Calu3 (cell line): ENCODE measurements around the gene RXRG. TPM values are rescaled to one million over a fixed set of nuclear protein-coding genes. Genes with fewer than 3 reads are reported as not detected.

Source experiments
- BruUV-seq: library from RNA; stranded (reverse); fragments of 400-500 nt; replicated peaks from 2 replicates; lab custom pipeline; 2021; lab: Mats Ljungman, UMichigan
- CTCF ChIA-PET: fragments of 300-600 bp; sonication (Branson Sonifier 250); formaldehyde crosslinking; loops from one replicate; lab custom pipeline; 2022; ENCODE audit warnings: antibody characterized with exemption; lab: Charles Lee
- DNase-seq: peaks from one replicate; pipeline ENCODE4 v3.0.0; 2022
- H3K27ac Mint-ChIP-seq: one replicate; pipeline ENCODE4 v1.8.0; 2022; ENCODE audit warnings: mixed read lengths; ENCODE audit not compliant: unreplicated experiment
- H3K27me3 Mint-ChIP-seq: one replicate; pipeline ENCODE4 v1.8.0; 2022; ENCODE audit warnings: mixed read lengths; ENCODE audit not compliant: unreplicated experiment
- H3K36me3 Mint-ChIP-seq: one replicate; pipeline ENCODE4 v1.8.0; 2022; ENCODE audit warnings: mild to moderate bottlenecking, moderate library complexity, mixed read lengths; ENCODE audit not compliant: insufficient read depth, unreplicated experiment
- H3K4me1 Mint-ChIP-seq: one replicate; pipeline ENCODE4 v1.8.0; 2022; ENCODE audit warnings: mild to moderate bottlenecking, low read depth, mixed read lengths; ENCODE audit not compliant: unreplicated experiment
- H3K4me3 Mint-ChIP-seq: one replicate; pipeline ENCODE4 v1.8.0; 2022; ENCODE audit warnings: mild to moderate bottlenecking, low read depth, moderate library complexity, mixed read lengths; ENCODE audit not compliant: unreplicated experiment
- H3K9me3 Mint-ChIP-seq: one replicate; pipeline ENCODE4 v1.8.0; 2022; ENCODE audit warnings: low read depth, mixed read lengths; ENCODE audit not compliant: unreplicated experiment
- CTCF ChIP-seq: fragments of 200-600 bp; IDR thresholded peaks from one replicate; pipeline ENCODE4 v1.8.0; 2022; ENCODE audit warnings: antibody characterized with exemption; ENCODE audit not compliant: unreplicated experiment
- intact Hi-C: fragments of 100-400 bp; cut with micrococcal nuclease; formaldehyde crosslinking; loops from one replicate; pipeline ENCODE4 v1.10.0; 2022; ENCODE audit not compliant: unreplicated experiment
- total RNA-seq: library from RNA; stranded (reverse); gene quantifications from 2 replicates; pipeline ENCODE4 v1.2.3, GENCODE V29; 2022

RXRG gene
- total RNA-seq, 1 experiment from 2014 or later, result not detected

- Mint-ChIP-seq H3K36me3 (no peaks in the 10 kb centered on the region), H3K9me3 (no peaks in the 10 kb centered on the region), H3K27ac (peak overlapping the region; percentile 54), H3K4me1 (peaks cover 19% of the 10 kb centered on the region), H3K27me3 (peaks cover 44% of the 10 kb centered on the region), H3K4me3 (no peak overlapping the region)
- peak; percentile 80 for DNase-seq
- CTCF ChIA-PET, result interaction anchor here (0.9 to 1.1 kb wide), 3 partner anchors 24 to 111 kb away, joined by 3 to 4 read pairs (median 4); no protein-coding TSS in a partner anchor
- intact Hi-C loops, result loop anchor here (2.0 to 5.0 kb wide), 3 partner anchors 25 to 75 kb away; no protein-coding TSS in a partner anchor
- TF ChIP-seq CTCF, result no peak
- BruUV-seq, result no TSS peak
Observed at GRCh38 chr1:165481820-165482532, 37.0 kb upstream of the RXRG start.

- no TSS peak for BruUV-seq
- CTCF ChIA-PET, result no interaction called here
- intact Hi-C loops, result no loop called here
Observed at GRCh38 chr1:165476776-165477175, 31.9 kb upstream of the RXRG start.

DNA sequence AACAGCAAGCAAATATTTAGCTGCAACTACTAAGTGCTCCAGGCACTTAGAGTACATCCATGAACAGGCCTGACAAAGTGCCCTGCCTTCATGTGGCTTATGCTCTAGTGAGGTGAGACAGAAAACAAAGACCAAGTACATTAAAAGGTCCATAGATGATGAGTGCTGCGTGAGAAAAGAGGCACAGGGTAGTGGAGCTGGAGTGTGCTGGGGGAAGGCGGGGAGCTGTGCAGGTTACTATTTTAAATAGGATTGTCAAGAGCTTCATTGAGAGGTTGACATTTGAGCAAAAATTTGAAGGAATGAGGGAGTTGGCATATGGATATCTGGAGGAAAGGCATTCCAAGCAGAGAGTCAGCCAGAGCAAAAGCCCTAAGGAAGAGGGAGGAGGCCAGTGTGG is 29.3 kb upstream of the RXRG start:
- Mint-ChIP-seq H3K4me3 (no peak overlapping the region), H3K9me3 (no peaks in the 10 kb centered on the region), H3K27me3 (peaks cover 85% of the 10 kb centered on the region), H3K4me1 (no peaks in the 10 kb centered on the region), H3K27ac (no peak overlapping the region), H3K36me3 (no peaks in the 10 kb centered on the region)
- no TSS peak for BruUV-seq
- CTCF ChIA-PET, result interaction anchor here (0.6 kb wide), 1 partner anchor 447 kb away, joined by 3 read pairs; no protein-coding TSS in a partner anchor
- intact Hi-C loops, result no loop called here
- TF ChIP-seq CTCF, result no peak
- DNase-seq, result no peak

More at GRCh38 chr1:165476776-165477175, 31.9 kb upstream of the RXRG start:
- no peak for DNase-seq
- Mint-ChIP-seq H3K4me3 (no peak overlapping the region), H3K36me3 (no peaks in the 10 kb centered on the region), H3K27me3 (peaks cover 67% of the 10 kb centered on the region), H3K27ac (no peak overlapping the region), H3K9me3 (no peaks in the 10 kb centered on the region), H3K4me1 (peaks cover 8% of the 10 kb centered on the region)
- no peak for TF ChIP-seq CTCF

DNA sequence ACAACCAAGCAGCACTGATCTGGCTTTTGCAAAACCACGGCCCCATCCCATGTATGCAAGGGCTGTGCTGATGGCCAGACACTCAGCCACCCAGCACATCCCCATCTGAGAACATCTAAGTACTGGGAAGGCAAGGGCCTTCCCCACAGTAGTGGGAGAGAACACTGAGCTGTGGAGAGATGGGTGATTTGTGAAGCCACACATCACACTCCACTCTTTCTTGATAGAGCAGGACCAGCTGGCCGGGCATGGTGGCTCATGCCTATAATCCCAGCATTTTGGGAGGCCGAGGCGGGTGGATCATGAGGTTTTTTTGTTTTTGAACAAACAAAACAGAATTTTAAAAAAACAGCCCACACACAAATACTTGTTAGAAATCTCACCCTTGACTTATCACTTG is 28.2 kb upstream of the RXRG start:
- no TSS peak for BruUV-seq
- no peaks in the 10 kb centered on the region for H3K36me3 Mint-ChIP-seq
- no peaks in the 10 kb centered on the region for H3K9me3 Mint-ChIP-seq
- intact Hi-C loops, result no loop called here
- H3K27me3 Mint-ChIP-seq, result peaks cover 96% of the 10 kb centered on the region
- DNase-seq, result no peak
- no peaks in the 10 kb centered on the region for H3K4me1 Mint-ChIP-seq
- TF ChIP-seq CTCF, result no peak
- H3K27ac Mint-ChIP-seq, result no peak overlapping the region
- no peak overlapping the region for H3K4me3 Mint-ChIP-seq
- CTCF ChIA-PET, result no interaction called here
